HG03439 (cell line): ENCODE measurements around the gene CYLD.

Source experiments
- ATAC-seq: cut with Tn5 transposase; IDR thresholded peaks from one replicate; pipeline ENCODE4 v1.9.1; 2021; ENCODE audit warnings: mild to moderate bottlenecking, moderate library complexity; ENCODE audit not compliant: unreplicated experiment

The CYLD gene

DNA sequence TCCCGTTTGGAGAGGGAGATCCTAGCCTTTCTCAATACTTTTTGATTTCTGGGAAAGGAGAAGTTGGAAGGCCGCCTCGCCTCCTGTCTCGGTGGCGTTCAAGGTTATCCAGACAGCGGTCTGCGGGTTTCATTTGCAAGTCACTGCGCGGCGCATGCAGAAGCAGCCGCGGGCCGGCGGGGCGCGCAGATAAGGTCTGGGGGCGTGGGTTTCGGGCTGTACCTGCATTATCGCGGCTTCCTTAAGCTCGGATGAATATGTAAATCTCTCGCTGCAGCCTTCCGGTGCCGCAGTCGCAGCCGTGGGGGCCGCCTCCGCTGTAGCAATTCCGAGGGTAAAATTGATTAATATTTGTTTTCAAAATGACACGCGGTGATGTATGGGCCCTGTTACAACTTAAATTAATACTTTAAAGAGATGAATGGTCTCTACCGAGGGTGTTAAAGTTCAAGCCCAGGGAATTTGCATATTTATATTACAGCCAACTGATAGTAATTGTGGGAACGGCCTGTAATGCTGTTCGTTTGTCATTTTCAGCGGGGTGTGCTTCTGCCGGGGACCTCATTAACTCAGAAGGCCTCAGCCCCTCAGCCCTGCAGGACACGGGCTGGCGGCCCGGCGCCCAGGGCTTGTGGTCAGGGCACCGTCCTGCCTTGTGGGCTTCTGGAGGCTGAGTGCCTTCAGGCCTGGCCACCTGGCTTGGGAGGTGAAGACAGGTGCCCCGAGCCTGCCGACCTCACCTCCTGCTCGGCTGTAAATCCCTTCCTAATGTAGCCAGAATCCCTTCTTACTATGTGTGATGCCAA lies 99.4 kb downstream of the CYLD start:
- ATAC-seq: no peak

DNA sequence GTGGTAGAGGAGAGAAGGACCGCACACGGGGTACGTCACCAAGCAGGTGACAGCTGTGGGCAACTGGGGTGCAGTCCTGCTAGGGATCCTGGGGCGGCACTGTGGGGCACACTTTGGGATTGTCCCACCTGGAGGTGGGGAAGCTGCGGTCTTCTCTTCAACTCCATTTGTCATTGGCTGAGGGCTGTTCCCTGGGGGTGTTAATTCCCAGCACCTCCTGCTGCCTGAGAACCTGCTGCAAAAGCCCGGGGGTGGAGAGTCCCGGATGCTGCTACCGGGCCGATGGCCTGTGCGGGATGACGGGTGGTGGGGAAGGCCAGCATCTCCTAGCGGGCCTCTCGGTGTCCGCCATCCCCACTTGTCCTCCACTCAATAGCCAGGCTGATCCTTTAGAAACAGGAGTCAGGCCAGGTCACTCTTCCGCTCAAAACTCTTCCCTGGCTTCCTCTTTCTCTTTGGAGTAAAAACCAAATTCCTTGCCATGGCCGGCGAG lies 100.2 kb downstream of the CYLD start:
- ATAC-seq: no peak

DNA sequence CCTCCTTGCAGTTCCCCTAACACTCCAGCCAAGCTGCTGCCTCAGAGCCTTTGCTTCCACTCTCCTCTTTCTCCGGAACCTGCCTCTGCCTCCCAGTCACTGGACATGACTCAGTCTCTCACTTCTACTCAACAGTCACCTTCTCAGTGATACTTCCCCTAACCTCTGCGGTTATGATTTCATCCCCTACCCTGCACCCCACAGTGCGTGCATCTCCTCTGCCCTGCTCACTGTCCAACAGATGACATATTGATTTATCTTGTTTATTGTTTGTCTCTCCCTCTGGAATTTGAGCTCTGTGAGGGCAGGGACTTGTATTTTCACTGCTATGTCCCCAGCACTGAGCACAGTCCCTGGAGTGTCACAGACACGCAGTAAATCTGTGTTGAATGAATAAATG lies 100.7 kb downstream of the CYLD start:
- no peak for ATAC-seq

DNA sequence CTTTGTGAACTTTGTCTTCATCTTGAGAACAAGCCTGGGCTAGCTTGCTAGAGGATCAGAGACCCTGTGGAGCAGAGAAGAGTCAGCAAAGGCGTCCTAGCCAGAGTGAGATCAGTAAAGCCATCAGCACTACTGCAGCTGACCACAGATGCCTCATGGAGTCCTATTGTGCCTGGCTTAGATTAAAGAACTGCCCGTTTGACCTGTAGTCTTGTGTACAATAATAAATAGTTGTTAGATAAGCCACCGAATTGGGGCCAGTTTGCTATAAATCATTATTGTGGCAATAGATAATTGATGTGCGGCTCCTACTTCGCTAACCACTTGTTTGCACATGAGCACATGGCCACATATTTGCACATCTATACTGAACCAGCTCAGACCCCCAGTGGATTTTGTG lies 103.0 kb downstream of the CYLD start:
- no peak for ATAC-seq

DNA sequence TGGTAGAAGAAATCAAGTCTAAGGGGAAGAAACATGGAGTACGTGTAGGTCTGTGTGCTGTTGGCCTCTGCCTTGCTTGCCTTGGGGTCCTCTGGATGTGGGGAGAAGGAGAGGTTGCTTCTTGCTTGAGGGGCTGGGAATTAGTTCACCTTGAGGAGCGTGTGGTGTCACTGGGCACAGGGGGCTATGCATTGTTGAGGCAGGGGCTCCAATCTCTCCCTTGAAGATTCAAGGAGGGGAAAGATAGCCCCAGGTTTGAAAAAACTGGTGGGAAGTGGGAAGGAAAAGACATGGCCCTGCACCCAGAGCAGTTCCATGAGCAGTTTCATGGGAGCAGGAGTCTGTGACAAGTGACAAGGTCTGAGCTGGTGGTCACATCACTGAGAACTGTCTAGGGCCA lies 103.4 kb downstream of the CYLD start:
- no peak for ATAC-seq

DNA sequence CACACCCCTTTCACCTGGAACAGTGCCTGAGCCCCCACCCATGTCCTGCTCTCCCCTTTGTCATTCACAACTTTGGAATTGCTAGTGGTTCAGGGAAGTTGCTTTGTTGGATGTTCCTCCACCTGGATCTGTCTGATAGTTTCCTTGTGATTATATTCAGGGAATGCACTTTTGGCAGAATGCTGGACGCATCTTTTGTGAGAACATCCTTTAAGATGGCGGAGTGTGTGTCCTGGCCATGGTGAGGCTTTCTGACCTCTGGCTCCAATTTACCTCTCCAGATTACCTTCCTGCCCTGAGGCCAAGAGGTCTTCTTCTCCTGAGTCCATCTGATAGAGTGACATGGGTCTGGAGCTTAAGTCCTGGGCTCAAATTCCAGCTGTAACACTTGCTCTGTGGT lies 104.6 kb downstream of the CYLD start:
- ATAC-seq: no peak

DNA sequence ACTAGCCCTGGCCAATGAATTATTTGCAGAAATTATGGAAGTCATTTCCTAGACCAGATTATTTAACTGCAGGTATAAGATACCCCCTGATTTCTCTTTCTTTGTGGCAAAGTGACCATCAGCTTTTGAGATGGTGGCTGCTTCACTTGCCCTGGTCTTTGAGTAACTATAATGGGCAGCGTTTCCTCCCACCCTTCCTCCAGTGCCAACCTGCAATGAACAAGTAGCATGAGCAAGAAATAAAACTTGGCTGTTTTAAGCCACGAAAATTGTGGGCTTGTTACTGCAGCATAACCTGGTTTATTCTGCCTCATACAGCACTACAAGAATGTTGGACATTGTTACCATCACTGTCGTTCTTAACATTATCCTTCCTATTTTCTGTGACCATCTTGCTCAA lies 105.3 kb downstream of the CYLD start:
- no peak for ATAC-seq

DNA sequence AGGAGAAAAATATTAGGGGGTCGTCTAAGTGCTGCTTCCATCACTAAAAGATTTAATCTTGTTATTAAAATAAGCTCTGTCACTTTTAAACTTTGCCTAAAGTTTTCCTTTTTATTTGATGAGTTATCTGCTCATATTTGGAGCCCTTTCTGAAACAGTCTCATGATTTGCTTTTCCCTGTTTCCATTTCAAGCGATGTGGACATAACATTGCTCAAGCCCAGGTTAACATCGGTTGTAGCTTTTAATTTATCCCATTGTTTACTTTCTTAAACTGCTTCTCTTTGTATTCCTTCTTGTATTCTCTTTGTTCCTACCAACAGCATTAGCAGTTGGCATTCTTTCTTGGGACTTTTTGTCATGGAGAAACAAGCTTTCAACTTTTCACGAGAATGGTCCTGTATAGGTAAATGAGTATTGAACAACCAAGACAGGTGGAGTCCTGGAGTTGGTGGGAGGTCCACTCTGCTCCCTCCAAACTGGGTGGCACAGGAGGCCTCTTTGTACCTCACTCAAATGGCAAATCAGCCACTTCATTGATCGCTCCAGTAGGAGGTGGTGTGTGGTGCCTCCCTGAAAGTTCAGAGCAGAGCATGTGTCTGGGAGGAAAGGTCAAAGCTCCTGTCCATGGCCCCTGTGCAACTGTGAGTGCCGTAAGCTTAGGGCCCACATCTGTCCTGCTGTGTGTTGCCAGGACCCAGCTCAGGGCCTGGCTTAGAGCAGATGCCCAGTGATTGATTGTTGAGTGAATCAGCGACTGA lies 107.0 kb downstream of the CYLD start:
- ATAC-seq: no peak
